Calu3 (cell line): ENCODE data around the gene PIH1D1. TPM values are rescaled to one million over a fixed set of nuclear protein-coding genes. Genes with fewer than 3 reads are reported as not detected.
"Not testable (repeated sequence)": the region's sequence is repeated elsewhere in the genome, so short reads cannot be mapped to it uniquely, and the experiment has no call there.

Experiments used
- BruUV-seq: library from RNA; stranded (reverse); fragments of 400-500 nt; replicated peaks from 2 replicates; lab custom pipeline; 2021; lab: Mats Ljungman, UMichigan
- CTCF ChIA-PET: fragments of 300-600 bp; sonication (Branson Sonifier 250); formaldehyde crosslinking; loops from one replicate; lab custom pipeline; 2022; ENCODE audit warnings: antibody characterized with exemption; lab: Charles Lee
- DNase-seq: peaks from one replicate; pipeline ENCODE4 v3.0.0; 2022
- H3K27ac Mint-ChIP-seq: one replicate; pipeline ENCODE4 v1.8.0; 2022; ENCODE audit warnings: mixed read lengths; ENCODE audit not compliant: unreplicated experiment
- H3K27me3 Mint-ChIP-seq: one replicate; pipeline ENCODE4 v1.8.0; 2022; ENCODE audit warnings: mixed read lengths; ENCODE audit not compliant: unreplicated experiment
- H3K36me3 Mint-ChIP-seq: one replicate; pipeline ENCODE4 v1.8.0; 2022; ENCODE audit warnings: mild to moderate bottlenecking, moderate library complexity, mixed read lengths; ENCODE audit not compliant: insufficient read depth, unreplicated experiment
- H3K4me1 Mint-ChIP-seq: one replicate; pipeline ENCODE4 v1.8.0; 2022; ENCODE audit warnings: mild to moderate bottlenecking, low read depth, mixed read lengths; ENCODE audit not compliant: unreplicated experiment
- H3K4me3 Mint-ChIP-seq: one replicate; pipeline ENCODE4 v1.8.0; 2022; ENCODE audit warnings: mild to moderate bottlenecking, low read depth, moderate library complexity, mixed read lengths; ENCODE audit not compliant: unreplicated experiment
- H3K9me3 Mint-ChIP-seq: one replicate; pipeline ENCODE4 v1.8.0; 2022; ENCODE audit warnings: low read depth, mixed read lengths; ENCODE audit not compliant: unreplicated experiment
- intact Hi-C: fragments of 100-400 bp; cut with micrococcal nuclease; formaldehyde crosslinking; loops from one replicate; pipeline ENCODE4 v1.10.0; 2022; ENCODE audit not compliant: unreplicated experiment
- total RNA-seq: library from RNA; stranded (reverse); gene quantifications from 2 replicates; pipeline ENCODE4 v1.2.3, GENCODE V29; 2022
- TF ChIP-seq, protein P1 (sequence below): fragments of 200-600 bp; IDR thresholded peaks from one replicate; pipeline ENCODE4 v1.8.0; 2022; ENCODE audit warnings: antibody characterized with exemption; ENCODE audit not compliant: unreplicated experiment

Gene PIH1D1
- total RNA-seq, 1 experiment from 2014 or later, result 141 TPM

DNA sequence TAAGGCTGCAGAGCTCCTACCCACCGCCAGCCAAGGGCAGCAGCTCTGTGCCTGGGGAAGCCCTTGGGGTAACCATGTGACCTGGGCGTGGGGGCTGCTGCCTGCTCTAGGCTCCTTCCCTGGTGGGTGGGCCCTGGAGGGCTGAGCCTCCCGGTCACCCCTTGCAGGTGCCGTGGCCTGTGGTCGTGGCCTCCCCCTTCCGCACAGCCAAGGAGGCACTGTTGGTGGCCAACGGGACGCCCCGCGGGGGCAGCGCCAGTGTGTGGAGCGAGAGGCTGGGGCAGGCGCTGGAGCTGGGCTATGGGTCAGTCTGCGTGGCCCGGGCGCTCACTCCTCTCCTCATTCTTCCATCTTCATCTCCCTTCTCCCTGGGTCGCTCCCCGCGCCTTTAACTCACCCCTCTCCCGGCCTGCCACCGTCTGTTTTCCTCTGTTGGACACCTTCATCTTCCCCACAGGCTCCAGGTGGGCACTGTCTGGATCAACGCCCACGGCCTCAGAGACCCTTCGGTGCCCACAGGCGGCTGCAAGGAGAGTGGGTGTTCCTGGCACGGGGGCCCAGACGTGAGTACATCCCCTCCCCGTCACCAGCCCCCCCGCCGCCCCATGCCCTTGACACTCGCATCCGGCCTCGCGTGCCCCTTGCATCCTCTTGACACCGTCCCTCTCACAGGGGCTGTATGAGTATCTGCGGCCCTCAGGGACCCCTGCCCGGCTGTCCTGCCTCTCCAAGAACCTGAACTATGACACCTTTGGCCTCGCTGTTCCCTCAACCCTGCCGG is 12.5 kb upstream of the PIH1D1 start:
- CTCF ChIA-PET, result no interaction called here
- Mint-ChIP-seq H3K4me1 (peaks cover 8% of the 10 kb centered on the region), H3K9me3 (no peaks in the 10 kb centered on the region), H3K4me3 (no peak overlapping the region), H3K36me3 (peaks cover 5% of the 10 kb centered on the region), H3K27me3 (no peaks in the 10 kb centered on the region), H3K27ac (no peak overlapping the region)
- TF ChIP-seq, protein P1, sequence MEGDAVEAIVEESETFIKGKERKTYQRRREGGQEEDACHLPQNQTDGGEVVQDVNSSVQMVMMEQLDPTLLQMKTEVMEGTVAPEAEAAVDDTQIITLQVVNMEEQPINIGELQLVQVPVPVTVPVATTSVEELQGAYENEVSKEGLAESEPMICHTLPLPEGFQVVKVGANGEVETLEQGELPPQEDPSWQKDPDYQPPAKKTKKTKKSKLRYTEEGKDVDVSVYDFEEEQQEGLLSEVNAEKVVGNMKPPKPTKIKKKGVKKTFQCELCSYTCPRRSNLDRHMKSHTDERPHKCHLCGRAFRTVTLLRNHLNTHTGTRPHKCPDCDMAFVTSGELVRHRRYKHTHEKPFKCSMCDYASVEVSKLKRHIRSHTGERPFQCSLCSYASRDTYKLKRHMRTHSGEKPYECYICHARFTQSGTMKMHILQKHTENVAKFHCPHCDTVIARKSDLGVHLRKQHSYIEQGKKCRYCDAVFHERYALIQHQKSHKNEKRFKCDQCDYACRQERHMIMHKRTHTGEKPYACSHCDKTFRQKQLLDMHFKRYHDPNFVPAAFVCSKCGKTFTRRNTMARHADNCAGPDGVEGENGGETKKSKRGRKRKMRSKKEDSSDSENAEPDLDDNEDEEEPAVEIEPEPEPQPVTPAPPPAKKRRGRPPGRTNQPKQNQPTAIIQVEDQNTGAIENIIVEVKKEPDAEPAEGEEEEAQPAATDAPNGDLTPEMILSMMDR, result no peak
- DNase-seq, result no peak
- intact Hi-C loops, result no loop called here
- no TSS peak for BruUV-seq

DNA sequence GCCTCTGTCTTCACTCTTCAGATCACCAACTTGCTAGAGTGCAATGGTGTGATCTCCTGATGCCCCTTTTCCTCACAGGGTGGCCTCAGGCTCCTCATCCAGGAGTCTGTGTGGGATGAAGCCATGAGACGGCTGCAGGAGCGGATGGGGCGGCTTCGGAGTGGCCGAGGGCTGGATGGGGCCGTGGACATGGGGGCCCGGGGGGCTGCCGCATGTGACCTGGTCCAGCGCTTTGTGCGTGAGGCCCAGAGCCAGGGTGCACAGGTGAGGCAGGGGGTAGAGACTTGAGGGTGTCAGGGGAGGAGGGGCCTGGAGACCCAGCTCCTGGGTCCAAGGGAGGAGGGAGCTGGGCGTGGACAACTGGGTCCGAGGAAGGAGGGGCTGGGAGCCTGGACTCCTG is 10.9 kb upstream of the PIH1D1 start:
- no peaks in the 10 kb centered on the region for H3K4me1 Mint-ChIP-seq

DNA sequence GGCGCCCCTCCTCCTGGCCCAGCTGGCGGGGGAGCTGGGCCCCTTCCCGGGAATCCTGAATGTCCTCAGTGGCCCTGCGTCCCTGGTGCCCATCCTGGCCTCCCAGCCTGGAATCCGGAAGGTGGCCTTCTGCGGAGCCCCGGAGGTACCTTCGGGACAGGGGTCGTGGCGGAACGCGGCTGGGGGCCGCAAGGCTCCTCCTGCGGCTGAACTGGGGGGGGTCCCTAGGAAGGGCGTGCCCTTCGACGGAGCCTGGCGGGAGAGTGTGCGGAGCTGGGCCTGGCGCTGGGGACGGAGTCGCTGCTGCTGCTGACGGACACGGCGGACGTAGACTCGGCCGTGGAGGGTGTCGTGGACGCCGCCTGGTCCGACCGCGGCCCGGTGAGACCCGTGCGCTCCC is 10.0 kb upstream of the PIH1D1 start:
- CTCF ChIA-PET, result no interaction called here
- no peak overlapping the region for H3K27ac Mint-ChIP-seq
- no peaks in the 10 kb centered on the region for H3K27me3 Mint-ChIP-seq
- no TSS peak for BruUV-seq
- H3K4me3 Mint-ChIP-seq, result no peak overlapping the region
- intact Hi-C loops, result no loop called here
- DNase-seq, result no peak
- TF ChIP-seq, protein P1, result no peak
- H3K9me3 Mint-ChIP-seq, result no peaks in the 10 kb centered on the region
- H3K4me1 Mint-ChIP-seq, result no peaks in the 10 kb centered on the region
- H3K36me3 Mint-ChIP-seq, result peaks cover 5% of the 10 kb centered on the region

More for the DNA sequence above, 10.9 kb upstream of the PIH1D1 start:
- Mint-ChIP-seq H3K27me3 (no peaks in the 10 kb centered on the region), H3K27ac (no peak overlapping the region), H3K36me3 (peaks cover 5% of the 10 kb centered on the region), H3K9me3 (no peaks in the 10 kb centered on the region), H3K4me3 (no peak overlapping the region)
- TF ChIP-seq, protein P1, result no peak
- no TSS peak for BruUV-seq
- CTCF ChIA-PET, result no interaction called here
- DNase-seq, result no peak
- intact Hi-C loops, result no loop called here

DNA sequence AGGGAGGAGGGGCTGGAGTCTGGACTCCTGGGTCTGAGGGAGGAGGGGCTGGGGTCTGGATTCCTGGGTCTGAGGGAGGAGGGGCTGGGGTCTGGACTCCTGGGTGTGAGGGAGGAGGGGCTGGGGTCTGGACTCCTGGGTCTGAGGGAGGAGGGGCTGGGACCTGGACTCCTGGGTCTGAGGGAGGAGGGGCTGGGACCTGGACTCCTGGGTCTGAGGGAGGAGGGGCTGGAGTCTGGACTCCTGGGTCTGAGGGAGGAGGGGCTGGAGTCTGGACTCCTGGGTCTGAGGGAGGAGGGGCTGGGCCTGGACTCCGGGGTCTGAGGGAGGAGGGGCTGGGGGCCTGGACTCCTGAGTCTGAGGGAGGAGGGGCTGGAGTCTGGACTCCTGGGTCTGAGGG is 9.5 kb upstream of the PIH1D1 start:
- BruUV-seq, DNase-seq, H3K4me1 Mint-ChIP-seq, CTCF ChIA-PET, H3K9me3 Mint-ChIP-seq, H3K36me3 Mint-ChIP-seq, H3K4me3 Mint-ChIP-seq, H3K27me3 Mint-ChIP-seq, H3K27ac Mint-ChIP-seq, intact Hi-C loops: not testable (repeated sequence)

DNA sequence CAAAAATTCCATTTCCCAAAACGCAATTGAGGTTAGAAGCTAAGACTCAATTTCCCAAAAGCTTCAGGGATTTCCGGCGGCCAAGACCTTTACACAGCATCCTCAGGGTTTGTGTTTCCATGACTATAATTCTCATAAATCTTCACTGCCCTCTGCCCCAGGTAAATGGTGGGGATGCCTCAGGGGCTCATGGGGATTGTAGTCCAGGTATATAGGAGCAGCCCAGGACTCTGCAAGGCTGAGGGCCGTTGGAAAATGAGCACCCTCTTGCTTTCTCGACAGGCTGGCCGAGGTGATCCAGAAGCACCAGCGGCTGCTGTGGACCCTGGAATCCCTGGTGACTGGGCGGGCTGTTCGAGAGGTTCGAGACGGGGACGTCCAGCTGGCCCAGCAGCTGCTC is 7.8 kb upstream of the PIH1D1 start:
- intact Hi-C loops, result no loop called here
- Mint-ChIP-seq H3K27me3 (no peaks in the 10 kb centered on the region), H3K9me3 (no peaks in the 10 kb centered on the region), H3K27ac (no peak overlapping the region), H3K4me1 (no peaks in the 10 kb centered on the region), H3K36me3 (no peaks in the 10 kb centered on the region), H3K4me3 (no peak overlapping the region)
- CTCF ChIA-PET, result no interaction called here
- TF ChIP-seq, protein P1, result no peak
- DNase-seq, result no peak
- no TSS peak for BruUV-seq
